Measurements from ENCODE around the gene HOXA10. TPM values are rescaled to one million over a fixed set of nuclear protein-coding genes. Genes with fewer than 3 reads are reported as not detected.

HOXA10 gene
- total and polyA plus RNA-seq, 4 donors, result 0.03 to 0.70 (median 0.13) TPM

DNA sequence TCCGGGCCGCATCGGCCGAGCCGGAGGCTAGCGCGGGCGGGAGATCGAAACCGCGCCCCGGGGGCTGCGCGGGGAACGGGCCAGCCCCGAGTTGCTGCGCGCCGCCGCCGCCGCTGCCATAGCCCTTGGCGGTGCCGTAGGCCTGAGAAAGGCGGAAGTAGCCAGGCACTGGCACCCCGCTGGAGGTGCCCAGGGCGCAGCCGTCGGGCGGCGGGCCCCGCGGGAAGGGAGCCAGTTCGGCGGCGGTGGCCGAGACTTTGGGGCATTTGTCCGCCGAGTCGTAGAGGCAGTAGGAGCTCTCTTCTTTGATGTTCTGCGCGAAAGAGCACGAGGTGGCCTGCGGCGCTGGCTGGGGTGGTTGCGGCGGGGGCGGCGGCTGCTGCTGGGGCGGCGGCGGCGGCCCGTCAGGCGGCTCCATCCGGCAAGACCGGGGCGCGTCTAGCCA lies 587 bp downstream of the HOXA10 start:
- Histone ChIP-seq H3K9ac (ENCODE audit: low read depth in 1 of 2, low read length in 2 of 2) (no peak overlapping the region), H3K9me3 (ENCODE audit: control insufficient read depth in 4 of 4, low read length in 3 of 4) (peaks cover 0 to 2% (median 0%) of the 10 kb centered on the region in 4 donors)

GRCh38 chr7:27172823-27173510 lies 1.2 kb downstream of the HOXA10 start:
- TF ChIP-seq, protein P1, sequence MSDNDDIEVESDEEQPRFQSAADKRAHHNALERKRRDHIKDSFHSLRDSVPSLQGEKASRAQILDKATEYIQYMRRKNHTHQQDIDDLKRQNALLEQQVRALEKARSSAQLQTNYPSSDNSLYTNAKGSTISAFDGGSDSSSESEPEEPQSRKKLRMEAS (IDR thresholded peaks at IDR 0.05), result no peak
- no peak for TF ChIP-seq FOXA2 (IDR thresholded peaks at IDR 0.05)
- TF ChIP-seq HNF4G (IDR thresholded peaks at IDR 0.05), result no peak
- TF ChIP-seq TAF1 (conservative IDR thresholded peaks at IDR 0.05), result no peak
- DNase-seq (ENCODE audit: low spot score), result no peak
- H3K9me3 ChIP-seq (ENCODE audit: control insufficient read depth in 4 of 4, low read length in 3 of 4), result peaks cover 0 to 2% (median 0%) of the 10 kb centered on the region in 4 donors
- 4% methylated on average over 58 of the region's 58 CpGs for WGBS
- peaks cover 17 to 64% (median 33%) of the 10 kb centered on the region in 4 donors for H3K27me3 ChIP-seq (ENCODE audit: control insufficient read depth in 4 of 4, insufficient read depth in 4 of 4, low read length in 3 of 4)
- no peaks in the 10 kb centered on the region for H3K36me3 ChIP-seq (ENCODE audit: control insufficient read depth in 4 of 4, insufficient read depth in 3 of 4, low read depth in 1 of 4, low read length in 3 of 4)
- peak overlapping the region in 1 of 3 donors; percentile 55 for H3K4me3 ChIP-seq (ENCODE audit: low read depth in 1 of 3, low read length in 3 of 3)
- H3K9ac ChIP-seq (ENCODE audit: low read depth in 1 of 2, low read length in 2 of 2), result no peak overlapping the region
- no peak overlapping the region for H3K27ac ChIP-seq (ENCODE audit: low read depth in 1 of 2, low read length in 2 of 2)
- peaks cover 9 to 15% (median 12%) of the 10 kb centered on the region in 4 donors for H3K4me1 ChIP-seq (ENCODE audit: control insufficient read depth in 4 of 4, insufficient read depth in 4 of 4, low read length in 3 of 4)

More for the DNA sequence above, 587 bp downstream of the HOXA10 start:
- Histone ChIP-seq H3K27me3 (ENCODE audit: control insufficient read depth in 4 of 4, insufficient read depth in 4 of 4, low read length in 3 of 4) (peaks cover 17 to 62% (median 29%) of the 10 kb centered on the region in 4 donors), H3K36me3 (ENCODE audit: control insufficient read depth in 4 of 4, insufficient read depth in 3 of 4, low read depth in 1 of 4, low read length in 3 of 4) (no peaks in the 10 kb centered on the region), H3K27ac (ENCODE audit: low read depth in 1 of 2, low read length in 2 of 2) (no peak overlapping the region), H3K4me1 (ENCODE audit: control insufficient read depth in 4 of 4, insufficient read depth in 4 of 4, low read length in 3 of 4) (peaks cover 9 to 15% (median 12%) of the 10 kb centered on the region in 4 donors), H3K4me3 (ENCODE audit: low read depth in 1 of 3, low read length in 3 of 3) (peak overlapping the region in 1 of 3 donors; percentile 55)
- 4% methylated on average over 59 of the region's 59 CpGs for WGBS
- TF ChIP-seq HNF4A (conservative IDR thresholded peaks at IDR 0.05) (no peak), EGR1 (IDR thresholded peaks at IDR 0.05; ENCODE audit: low read depth in 2 of 2) (no peak), ZBTB33 (IDR thresholded peaks at IDR 0.05) (no peak), RAD21 (IDR thresholded peaks at IDR 0.05) (no peak), YY1 (IDR thresholded peaks at IDR 0.05) (no peak), FOXA2 (IDR thresholded peaks at IDR 0.05) (no peak), JUND (IDR thresholded peaks at IDR 0.05) (no peak), GABPA (IDR thresholded peaks at IDR 0.05 in 1 of 2, conservative IDR thresholded peaks at IDR 0.05 in 1 of 2) (no peak), NR2F2 (IDR thresholded peaks at IDR 0.05) (no peak), SP1 (IDR thresholded peaks at IDR 0.05) (no peak), HNF4G (IDR thresholded peaks at IDR 0.05) (no peak), FOXA1 (IDR thresholded peaks at IDR 0.05) (no peak), RXRA (IDR thresholded peaks at IDR 0.05) (no peak)
- TF ChIP-seq, protein P1 (IDR thresholded peaks at IDR 0.05), result no peak
- TF ChIP-seq, protein P2, sequence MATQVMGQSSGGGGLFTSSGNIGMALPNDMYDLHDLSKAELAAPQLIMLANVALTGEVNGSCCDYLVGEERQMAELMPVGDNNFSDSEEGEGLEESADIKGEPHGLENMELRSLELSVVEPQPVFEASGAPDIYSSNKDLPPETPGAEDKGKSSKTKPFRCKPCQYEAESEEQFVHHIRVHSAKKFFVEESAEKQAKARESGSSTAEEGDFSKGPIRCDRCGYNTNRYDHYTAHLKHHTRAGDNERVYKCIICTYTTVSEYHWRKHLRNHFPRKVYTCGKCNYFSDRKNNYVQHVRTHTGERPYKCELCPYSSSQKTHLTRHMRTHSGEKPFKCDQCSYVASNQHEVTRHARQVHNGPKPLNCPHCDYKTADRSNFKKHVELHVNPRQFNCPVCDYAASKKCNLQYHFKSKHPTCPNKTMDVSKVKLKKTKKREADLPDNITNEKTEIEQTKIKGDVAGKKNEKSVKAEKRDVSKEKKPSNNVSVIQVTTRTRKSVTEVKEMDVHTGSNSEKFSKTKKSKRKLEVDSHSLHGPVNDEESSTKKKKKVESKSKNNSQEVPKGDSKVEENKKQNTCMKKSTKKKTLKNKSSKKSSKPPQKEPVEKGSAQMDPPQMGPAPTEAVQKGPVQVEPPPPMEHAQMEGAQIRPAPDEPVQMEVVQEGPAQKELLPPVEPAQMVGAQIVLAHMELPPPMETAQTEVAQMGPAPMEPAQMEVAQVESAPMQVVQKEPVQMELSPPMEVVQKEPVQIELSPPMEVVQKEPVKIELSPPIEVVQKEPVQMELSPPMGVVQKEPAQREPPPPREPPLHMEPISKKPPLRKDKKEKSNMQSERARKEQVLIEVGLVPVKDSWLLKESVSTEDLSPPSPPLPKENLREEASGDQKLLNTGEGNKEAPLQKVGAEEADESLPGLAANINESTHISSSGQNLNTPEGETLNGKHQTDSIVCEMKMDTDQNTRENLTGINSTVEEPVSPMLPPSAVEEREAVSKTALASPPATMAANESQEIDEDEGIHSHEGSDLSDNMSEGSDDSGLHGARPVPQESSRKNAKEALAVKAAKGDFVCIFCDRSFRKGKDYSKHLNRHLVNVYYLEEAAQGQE (IDR thresholded peaks at IDR 0.05), result no peak
- no peak for DNase-seq (ENCODE audit: low spot score)
